Astrocyte of the cerebellum (primary cell): ENCODE data around the gene FBXO8.

Source experiments
- DNase-seq: peaks from one replicate; pipeline ENCODE4 v3.0.0-alpha.2; 2011; ENCODE audit warnings: low read depth
- H3K4me3 ChIP-seq: 2 replicates; pipeline ENCODE4 v1.5.1; 2011; ENCODE audit warnings: mild to moderate bottlenecking, low read depth, low read length, moderate library complexity
- in situ Hi-C: cut with HindIII; loops from 2 replicates; pipeline ENCODE4 v1.10.0; 2017; ENCODE audit warnings: low sequenced_read_pairs
- TF ChIP-seq, protein P1 (sequence below): IDR thresholded peaks from 2 replicates; pipeline ENCODE4 v1.5.1; 2012; ENCODE audit warnings: low read length, low read depth, moderate library complexity, mild to moderate bottlenecking; ENCODE audit errors: missing control alignments

The FBXO8 gene

DNA sequence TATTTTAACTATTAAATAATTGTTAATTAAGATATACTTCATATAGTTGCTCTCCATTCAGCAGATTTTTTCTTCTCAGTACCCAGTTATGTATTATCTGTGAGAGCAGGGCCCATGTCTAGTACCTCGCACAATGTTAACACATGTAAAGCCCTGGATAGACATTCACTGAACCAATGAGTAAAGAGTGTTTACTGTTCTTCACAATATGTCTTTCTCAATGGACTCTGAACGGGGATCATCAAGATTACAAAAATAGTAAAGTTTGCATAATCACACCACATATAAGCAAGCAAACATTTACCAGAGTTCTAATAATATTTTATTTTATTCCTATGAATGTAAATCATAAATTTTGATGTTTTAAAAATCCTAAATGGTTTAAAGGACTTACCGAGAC, 47.1 kb downstream of the FBXO8 start:
- no peak overlapping the region for H3K4me3 ChIP-seq
- in situ Hi-C loops: no loop called here
- DNase-seq: no peak
- TF ChIP-seq, protein P1, sequence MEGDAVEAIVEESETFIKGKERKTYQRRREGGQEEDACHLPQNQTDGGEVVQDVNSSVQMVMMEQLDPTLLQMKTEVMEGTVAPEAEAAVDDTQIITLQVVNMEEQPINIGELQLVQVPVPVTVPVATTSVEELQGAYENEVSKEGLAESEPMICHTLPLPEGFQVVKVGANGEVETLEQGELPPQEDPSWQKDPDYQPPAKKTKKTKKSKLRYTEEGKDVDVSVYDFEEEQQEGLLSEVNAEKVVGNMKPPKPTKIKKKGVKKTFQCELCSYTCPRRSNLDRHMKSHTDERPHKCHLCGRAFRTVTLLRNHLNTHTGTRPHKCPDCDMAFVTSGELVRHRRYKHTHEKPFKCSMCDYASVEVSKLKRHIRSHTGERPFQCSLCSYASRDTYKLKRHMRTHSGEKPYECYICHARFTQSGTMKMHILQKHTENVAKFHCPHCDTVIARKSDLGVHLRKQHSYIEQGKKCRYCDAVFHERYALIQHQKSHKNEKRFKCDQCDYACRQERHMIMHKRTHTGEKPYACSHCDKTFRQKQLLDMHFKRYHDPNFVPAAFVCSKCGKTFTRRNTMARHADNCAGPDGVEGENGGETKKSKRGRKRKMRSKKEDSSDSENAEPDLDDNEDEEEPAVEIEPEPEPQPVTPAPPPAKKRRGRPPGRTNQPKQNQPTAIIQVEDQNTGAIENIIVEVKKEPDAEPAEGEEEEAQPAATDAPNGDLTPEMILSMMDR: no peak

DNA sequence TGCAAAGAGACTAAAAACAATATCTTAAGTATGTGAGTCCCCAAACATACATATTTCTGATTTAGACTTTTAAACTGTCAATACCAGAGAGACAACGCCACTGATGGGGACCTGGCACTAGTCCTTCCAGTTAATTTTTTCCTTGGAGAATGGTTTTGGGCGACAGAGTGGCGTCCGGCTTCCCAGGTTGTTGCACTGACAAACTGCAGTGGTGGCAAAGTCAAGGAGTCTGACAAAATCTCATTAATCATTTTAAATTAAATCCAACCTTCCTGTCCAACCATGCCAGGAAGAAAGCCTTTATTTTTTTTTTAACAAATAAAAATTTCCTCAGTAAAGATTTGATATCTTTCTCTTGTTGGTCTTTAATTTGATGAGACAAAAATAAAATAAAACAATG, 52.8 kb downstream of the FBXO8 start:
- no peak overlapping the region for H3K4me3 ChIP-seq
- no peak for DNase-seq
- in situ Hi-C loops: no loop called here
- TF ChIP-seq, protein P1: no peak

DNA sequence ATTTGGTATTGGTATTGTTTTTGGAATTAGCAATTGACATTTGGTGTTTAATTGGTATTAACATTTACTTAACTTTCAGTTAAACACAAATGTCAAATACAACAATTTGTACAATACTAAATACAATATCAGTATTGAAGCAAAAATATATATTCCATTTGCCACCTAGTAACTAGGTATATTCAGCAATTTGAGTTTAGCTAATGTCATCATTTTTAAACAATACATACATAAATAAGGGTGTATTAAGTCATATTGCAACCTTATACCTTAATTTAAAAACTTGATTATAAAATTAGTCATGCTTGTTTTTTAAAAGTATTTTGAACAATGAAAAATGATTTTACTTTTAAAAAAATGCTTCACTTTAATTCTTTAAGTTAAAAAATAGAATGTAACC, 53.3 kb downstream of the FBXO8 start:
- no peak overlapping the region for H3K4me3 ChIP-seq
- TF ChIP-seq, protein P1: no peak
- in situ Hi-C loops: no loop called here
- no peak for DNase-seq

DNA sequence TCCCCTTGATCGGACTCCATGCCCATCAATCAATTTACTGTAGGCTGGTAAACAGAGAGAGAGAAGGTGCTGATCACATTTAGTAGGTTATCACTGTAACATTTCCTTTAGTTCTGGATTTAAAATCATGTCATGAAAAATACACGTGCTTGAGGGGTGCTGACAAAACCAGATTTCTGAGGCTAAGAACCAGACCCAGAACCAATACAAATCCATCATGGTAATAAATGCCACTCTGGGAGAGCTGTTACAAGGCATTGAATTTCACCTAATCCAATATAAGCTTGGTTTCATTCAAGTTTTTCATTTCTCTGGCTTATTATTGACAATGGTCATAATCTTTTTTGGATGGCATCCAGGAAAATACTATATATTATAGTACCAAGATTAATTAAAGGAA, 54.5 kb downstream of the FBXO8 start:
- in situ Hi-C loops: no loop called here
- DNase-seq: no peak
- no peak overlapping the region for H3K4me3 ChIP-seq
- TF ChIP-seq, protein P1: no peak

DNA sequence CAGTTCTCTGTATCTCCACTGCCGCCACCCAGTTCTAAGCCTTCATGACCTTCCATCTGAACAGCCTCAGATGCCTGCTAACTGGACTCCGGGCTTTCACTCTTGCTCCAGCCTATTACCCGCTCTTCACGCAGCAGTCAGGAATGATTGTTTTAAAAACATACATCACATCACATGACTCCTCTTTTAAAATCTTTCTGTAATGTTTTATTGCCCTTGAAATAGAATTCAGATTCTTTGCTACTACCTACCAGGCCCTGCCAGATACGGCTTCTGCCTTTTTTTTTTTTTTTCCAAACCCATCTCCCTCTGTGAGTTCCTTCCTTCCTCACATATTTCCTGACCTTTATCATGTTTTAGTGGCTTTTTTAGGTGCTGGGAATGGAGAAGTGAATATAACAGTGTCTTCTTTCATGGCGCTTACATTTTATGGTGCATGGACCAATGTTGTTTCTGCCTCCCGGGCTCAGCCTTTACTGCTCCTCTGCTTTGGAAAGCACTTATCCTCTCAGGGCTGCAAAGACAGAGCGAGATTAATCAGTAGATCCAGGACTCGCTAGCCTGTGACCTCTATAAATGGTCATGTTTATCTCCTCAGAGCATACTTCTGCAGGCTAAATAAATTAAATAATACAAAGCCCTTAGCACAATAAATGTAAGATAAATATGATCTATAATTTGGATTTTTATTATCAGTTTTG, 58.0 kb downstream of the FBXO8 start:
- in situ Hi-C loops: no loop called here
- TF ChIP-seq, protein P1: no peak

DNA sequence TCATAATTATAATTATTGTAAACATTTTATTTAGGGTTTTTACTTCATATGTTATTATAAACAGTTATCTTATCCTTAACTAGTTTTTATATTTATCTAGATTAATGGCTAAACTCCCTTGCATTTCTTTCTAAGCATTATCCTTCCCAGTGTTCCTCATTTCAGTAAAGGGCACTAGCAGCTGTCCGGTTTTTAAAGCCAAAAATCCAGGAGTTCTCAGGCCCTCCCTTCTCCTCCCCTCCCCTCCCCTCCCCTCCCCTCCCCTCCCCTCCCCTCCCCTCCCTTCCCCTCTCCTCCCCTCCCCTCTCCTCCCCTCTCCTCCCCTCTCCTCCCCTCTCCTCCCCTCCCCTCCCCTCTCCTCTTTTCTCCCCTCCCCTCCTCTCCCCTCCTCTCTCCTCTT, 58.9 kb downstream of the FBXO8 start:
- TF ChIP-seq, protein P1: no peak
- no peak overlapping the region for H3K4me3 ChIP-seq
- DNase-seq: no peak
- in situ Hi-C loops: no loop called here

More for the DNA sequence above, 58.0 kb downstream of the FBXO8 start:
- DNase-seq: no peak
- H3K4me3 ChIP-seq: no peak overlapping the region
